Measurements from ENCODE around the gene EFCAB6. TPM values are rescaled to one million over a fixed set of nuclear protein-coding genes. Genes with fewer than 3 reads are reported as not detected.

Gene EFCAB6
- total RNA-seq, 3 donors from 2014 or later, result 3.0 to 9.8 (median 5.9) TPM

- intact Hi-C loops (cut with DNase I; ENCODE audit: low total_unique reads), result no loop called here
- Histone ChIP-seq H3K4me3 (no peak overlapping the region), H3K27me3 (no peaks in the 10 kb centered on the region), H3K4me1 (no peaks in the 10 kb centered on the region), H3K36me3 (no peaks in the 10 kb centered on the region), H3K27ac (no peak overlapping the region), H3K9me3 (peaks cover 0 to 7% of the 10 kb centered on the region in 2 donors)
- no peak for TF ChIP-seq POLR2AphosphoS5 (IDR thresholded peaks at IDR 0.05)
- TF ChIP-seq POLR2A (IDR thresholded peaks at IDR 0.05), result no peak
- no peak for TF ChIP-seq CTCF (IDR thresholded peaks at IDR 0.05)
- no peak for DNase-seq (ENCODE audit: low spot score in 2 of 2)
Observed at GRCh38 chr22:43562843-43563242, 249.3 kb downstream of the EFCAB6 start.

GRCh38 chr22:43561415-43562178, 250.5 kb downstream of the EFCAB6 start:
- H3K4me1 ChIP-seq, result no peaks in the 10 kb centered on the region
- no peaks in the 10 kb centered on the region for H3K36me3 ChIP-seq
- H3K4me3 ChIP-seq, result no peak overlapping the region
- no peak for DNase-seq (ENCODE audit: low spot score in 2 of 2)
- no peaks in the 10 kb centered on the region for H3K27me3 ChIP-seq
- H3K27ac ChIP-seq, result no peak overlapping the region
- no peak for TF ChIP-seq POLR2AphosphoS5 (IDR thresholded peaks at IDR 0.05)
- TF ChIP-seq POLR2A (IDR thresholded peaks at IDR 0.05), result no peak
- TF ChIP-seq CTCF (IDR thresholded peaks at IDR 0.05), result no peak
- intact Hi-C loops (cut with DNase I; ENCODE audit: low total_unique reads), result no loop called here
- peaks cover 0 to 8% of the 10 kb centered on the region in 2 donors for H3K9me3 ChIP-seq

GRCh38 chr22:43560651-43561050, 251.5 kb downstream of the EFCAB6 start:
- Histone ChIP-seq H3K27ac (no peak overlapping the region), H3K9me3 (peaks cover 0 to 8% of the 10 kb centered on the region in 2 donors), H3K4me1 (no peaks in the 10 kb centered on the region), H3K27me3 (no peaks in the 10 kb centered on the region), H3K36me3 (no peaks in the 10 kb centered on the region), H3K4me3 (no peak overlapping the region)
- no peak for DNase-seq (ENCODE audit: low spot score in 2 of 2)
- no peak for TF ChIP-seq POLR2AphosphoS5 (IDR thresholded peaks at IDR 0.05)
- TF ChIP-seq POLR2A (IDR thresholded peaks at IDR 0.05), result no peak
- TF ChIP-seq CTCF (IDR thresholded peaks at IDR 0.05), result no peak
- intact Hi-C loops (cut with DNase I; ENCODE audit: low total_unique reads), result no loop called here

- intact Hi-C loops (cut with DNase I; ENCODE audit: low total_unique reads), result no loop called here
Observed at GRCh38 chr22:43555561-43556515, 256.3 kb downstream of the EFCAB6 start.

More at GRCh38 chr22:43555561-43556515, 256.3 kb downstream of the EFCAB6 start:
- no peaks in the 10 kb centered on the region for H3K4me1 ChIP-seq
- H3K4me3 ChIP-seq, result no peak overlapping the region
- H3K36me3 ChIP-seq, result no peaks in the 10 kb centered on the region
- H3K9me3 ChIP-seq, result peaks cover 0 to 8% of the 10 kb centered on the region in 2 donors
- no peak for TF ChIP-seq CTCF (IDR thresholded peaks at IDR 0.05)
- no peak for TF ChIP-seq POLR2A (IDR thresholded peaks at IDR 0.05)
- H3K27me3 ChIP-seq, result no peaks in the 10 kb centered on the region
- H3K27ac ChIP-seq, result no peak overlapping the region
- no peak for DNase-seq (ENCODE audit: low spot score in 2 of 2)

Measured in breast epithelium (tissue), 4 donors.